ENCODE measurements around the gene PFKFB4. TPM values are rescaled to one million over a fixed set of nuclear protein-coding genes. Genes with fewer than 3 reads are reported as not detected.

Gene PFKFB4
- total and polyA plus RNA-seq, 12 donors: 0.40 to 7.7 (median 1.2) TPM

DNA sequence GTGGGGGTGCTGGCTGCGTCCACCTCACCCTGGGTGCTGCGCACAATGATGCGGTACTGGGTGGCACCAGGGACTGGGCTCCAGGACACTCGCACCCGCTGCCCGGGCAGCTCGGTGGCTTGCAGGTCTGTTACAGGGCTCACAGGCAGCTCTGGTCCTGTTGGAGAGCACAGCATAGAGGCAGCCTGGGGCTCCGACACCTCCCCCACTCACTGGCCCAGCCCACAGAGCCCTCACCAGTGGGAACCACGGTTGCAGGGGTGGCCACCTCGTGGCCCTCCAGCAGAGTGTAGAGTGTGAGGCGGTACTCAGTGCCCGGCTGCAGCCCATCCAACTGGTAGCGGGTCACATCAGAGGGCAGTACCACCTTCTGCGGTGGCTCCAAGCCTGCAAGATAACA is 34.8 kb upstream of the PFKFB4 start:
- Histone ChIP-seq H3K27me3 (peaks cover 0 to 28% (median 0%) of the 10 kb centered on the region in 7 donors), H3K36me3 (peaks cover 0 to 8% (median 0%) of the 10 kb centered on the region in 9 donors), H3K27ac (no peak overlapping the region), H3K4me1 (peaks cover 8 to 25% (median 21%) of the 10 kb centered on the region in 9 donors), H3K4me3 (no peak overlapping the region), H3K9me3 (no peaks in the 10 kb centered on the region)
- WGBS, 2 donors: 89 to 91% methylated on average over 14 of the region's 14 CpGs
- TF ChIP-seq, protein P1, sequence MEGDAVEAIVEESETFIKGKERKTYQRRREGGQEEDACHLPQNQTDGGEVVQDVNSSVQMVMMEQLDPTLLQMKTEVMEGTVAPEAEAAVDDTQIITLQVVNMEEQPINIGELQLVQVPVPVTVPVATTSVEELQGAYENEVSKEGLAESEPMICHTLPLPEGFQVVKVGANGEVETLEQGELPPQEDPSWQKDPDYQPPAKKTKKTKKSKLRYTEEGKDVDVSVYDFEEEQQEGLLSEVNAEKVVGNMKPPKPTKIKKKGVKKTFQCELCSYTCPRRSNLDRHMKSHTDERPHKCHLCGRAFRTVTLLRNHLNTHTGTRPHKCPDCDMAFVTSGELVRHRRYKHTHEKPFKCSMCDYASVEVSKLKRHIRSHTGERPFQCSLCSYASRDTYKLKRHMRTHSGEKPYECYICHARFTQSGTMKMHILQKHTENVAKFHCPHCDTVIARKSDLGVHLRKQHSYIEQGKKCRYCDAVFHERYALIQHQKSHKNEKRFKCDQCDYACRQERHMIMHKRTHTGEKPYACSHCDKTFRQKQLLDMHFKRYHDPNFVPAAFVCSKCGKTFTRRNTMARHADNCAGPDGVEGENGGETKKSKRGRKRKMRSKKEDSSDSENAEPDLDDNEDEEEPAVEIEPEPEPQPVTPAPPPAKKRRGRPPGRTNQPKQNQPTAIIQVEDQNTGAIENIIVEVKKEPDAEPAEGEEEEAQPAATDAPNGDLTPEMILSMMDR (IDR thresholded peaks at IDR 0.05): no peak
- ATAC-seq: no peak
- DNase-seq: no peak
- intact Hi-C loops (cut with DNase I): no loop called here

DNA sequence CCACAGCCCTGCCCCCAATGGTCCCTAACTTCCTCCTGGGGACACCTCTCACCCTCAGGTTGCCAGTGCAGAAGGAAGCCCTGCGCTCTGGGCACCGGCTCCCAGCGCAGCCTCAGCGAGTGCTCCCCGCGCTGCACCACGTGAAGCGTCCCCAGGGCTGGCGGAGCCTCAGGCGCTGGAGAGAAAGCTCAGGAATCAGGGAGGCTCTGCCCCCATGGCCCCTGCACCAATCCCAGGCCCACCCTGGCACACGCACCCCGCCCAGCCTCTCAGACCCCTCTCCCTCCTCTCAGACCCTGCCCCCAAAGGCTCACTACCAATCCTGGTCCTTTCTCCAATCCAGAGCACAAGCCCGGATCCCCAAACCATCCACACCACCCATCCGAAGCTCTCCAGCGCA is 31.6 kb upstream of the PFKFB4 start:
- peaks cover 0 to 29% (median 0%) of the 10 kb centered on the region in 9 donors for H3K36me3 ChIP-seq
- H3K4me3 ChIP-seq: no peak overlapping the region
- DNase-seq (no peak), ATAC-seq (no peak)
- 72 to 75% methylated on average over 15 of the region's 15 CpGs for WGBS, 2 donors
- no peak overlapping the region for H3K27ac ChIP-seq
- H3K4me1 ChIP-seq: no peaks in the 10 kb centered on the region
- H3K9me3 ChIP-seq: no peaks in the 10 kb centered on the region
- intact Hi-C loops (cut with DNase I): no loop called here
- TF ChIP-seq, protein P1 (IDR thresholded peaks at IDR 0.05): no peak
- H3K27me3 ChIP-seq: no peaks in the 10 kb centered on the region

DNA sequence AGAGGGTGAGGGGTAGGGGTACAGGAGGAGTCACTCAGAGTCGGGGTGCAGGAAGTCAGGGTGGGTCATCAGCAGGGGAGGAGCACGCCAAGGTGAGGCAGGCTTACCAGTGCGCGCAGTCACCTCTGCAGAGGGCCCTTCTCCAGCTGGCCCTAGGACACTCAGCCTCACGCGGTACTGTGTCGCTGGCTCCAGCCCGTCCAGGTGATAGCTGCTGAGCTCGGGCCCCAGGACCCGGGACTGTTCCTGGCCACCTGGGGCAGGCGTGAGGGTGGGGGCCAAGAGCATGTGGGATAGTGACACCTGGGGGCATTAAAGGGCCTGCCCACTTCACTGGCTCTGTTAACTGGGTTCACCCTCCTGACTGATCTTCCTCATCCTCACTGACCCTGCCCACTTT is 31.1 kb upstream of the PFKFB4 start:
- intact Hi-C loops (cut with DNase I): no loop called here
- no peak for DNase-seq

DNA sequence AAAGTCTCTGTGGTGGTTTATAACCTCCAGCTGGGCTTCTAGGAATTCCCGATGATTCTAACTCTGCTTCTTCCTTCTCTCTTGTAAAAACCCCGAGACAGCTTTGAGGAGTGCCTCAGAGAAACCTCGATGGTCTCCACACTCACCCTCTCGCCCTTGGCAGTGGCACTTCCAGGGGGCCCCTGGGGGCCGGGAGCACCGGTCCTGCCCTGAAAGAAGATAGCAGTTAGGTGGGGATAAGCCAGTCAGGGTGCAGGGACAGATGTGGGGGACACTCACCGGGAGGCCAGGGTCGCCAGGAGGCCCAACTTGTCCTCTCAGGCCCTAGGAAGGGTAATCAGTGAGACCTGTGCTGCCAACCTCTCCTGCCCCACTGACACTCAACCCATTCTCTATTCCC is 28.8 kb upstream of the PFKFB4 start:
- Histone ChIP-seq H3K4me3 (no peak overlapping the region), H3K27me3 (no peaks in the 10 kb centered on the region), H3K27ac (no peak overlapping the region), H3K36me3 (peaks cover 0 to 34% (median 0%) of the 10 kb centered on the region in 9 donors), H3K4me1 (no peaks in the 10 kb centered on the region), H3K9me3 (no peaks in the 10 kb centered on the region)
- DNase-seq (no peak), ATAC-seq (no peak)
- TF ChIP-seq, protein P1 (IDR thresholded peaks at IDR 0.05): no peak
- intact Hi-C loops (cut with DNase I): no loop called here
- WGBS, 2 donors: 81 to 90% methylated on average over 8 of the region's 8 CpGs

More for the DNA sequence above, 31.1 kb upstream of the PFKFB4 start:
- WGBS, 2 donors: 81 to 83% methylated on average over 11 of the region's 11 CpGs
- H3K9me3 ChIP-seq: no peaks in the 10 kb centered on the region
- peaks cover 0 to 34% (median 0%) of the 10 kb centered on the region in 9 donors for H3K36me3 ChIP-seq
- no peak overlapping the region for H3K27ac ChIP-seq
- ATAC-seq: no peak
- TF ChIP-seq, protein P1 (IDR thresholded peaks at IDR 0.05): no peak
- H3K4me1 ChIP-seq: no peaks in the 10 kb centered on the region
- H3K4me3 ChIP-seq: no peak overlapping the region
- no peaks in the 10 kb centered on the region for H3K27me3 ChIP-seq

Measured in heart right ventricle (tissue), 16 donors.